Activated T-cell treated with anti-CD3 and anti-CD28 coated beads for 1 hour (primary cell): ENCODE measurements around the gene SAP130.

Source experiments
- DNase-seq: peaks from one replicate; pipeline ENCODE4 v3.0.0-alpha.2; 2020; ENCODE audit warnings: low read depth

The SAP130 gene

GRCh38 chr2:127893494-127893893 is 134.4 kb downstream of the SAP130 start:
- no peak for DNase-seq

- no peak for DNase-seq
Measured at GRCh38 chr2:127893033-127893432, 134.8 kb downstream of the SAP130 start.

- no peak for DNase-seq
Measured at GRCh38 chr2:127891811-127892210, 136.0 kb downstream of the SAP130 start.
